8988T (cell line): ENCODE data around the gene DCAF6.
"Not testable (repeated sequence)": the region's sequence is repeated elsewhere in the genome, so short reads cannot be mapped to it uniquely, and the experiment has no call there.

ENCODE experiments used
- DNase-seq: peaks from one replicate; pipeline ENCODE4 v3.0.0; 2011

DCAF6 gene

DNA sequence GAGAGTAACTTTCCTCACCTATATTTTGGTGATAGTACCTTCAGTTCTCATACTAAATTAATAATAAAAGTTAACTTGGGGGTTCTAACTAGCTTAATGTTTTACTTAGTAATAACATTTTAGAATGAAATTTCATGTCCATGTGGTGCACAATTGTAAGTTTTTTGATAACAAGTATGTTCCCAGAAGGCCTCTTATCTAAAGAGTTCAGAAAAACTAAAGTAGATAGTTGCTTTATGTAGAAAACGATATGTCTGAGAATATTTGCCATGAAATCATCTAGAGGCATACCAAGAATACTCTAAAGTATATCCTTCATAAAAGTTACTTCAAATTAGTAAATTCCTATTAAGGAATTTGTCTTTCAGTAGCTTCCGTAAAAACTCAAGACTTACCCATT, 12.4 kb upstream of the DCAF6 start:
- DNase-seq, result no peak

DNA sequence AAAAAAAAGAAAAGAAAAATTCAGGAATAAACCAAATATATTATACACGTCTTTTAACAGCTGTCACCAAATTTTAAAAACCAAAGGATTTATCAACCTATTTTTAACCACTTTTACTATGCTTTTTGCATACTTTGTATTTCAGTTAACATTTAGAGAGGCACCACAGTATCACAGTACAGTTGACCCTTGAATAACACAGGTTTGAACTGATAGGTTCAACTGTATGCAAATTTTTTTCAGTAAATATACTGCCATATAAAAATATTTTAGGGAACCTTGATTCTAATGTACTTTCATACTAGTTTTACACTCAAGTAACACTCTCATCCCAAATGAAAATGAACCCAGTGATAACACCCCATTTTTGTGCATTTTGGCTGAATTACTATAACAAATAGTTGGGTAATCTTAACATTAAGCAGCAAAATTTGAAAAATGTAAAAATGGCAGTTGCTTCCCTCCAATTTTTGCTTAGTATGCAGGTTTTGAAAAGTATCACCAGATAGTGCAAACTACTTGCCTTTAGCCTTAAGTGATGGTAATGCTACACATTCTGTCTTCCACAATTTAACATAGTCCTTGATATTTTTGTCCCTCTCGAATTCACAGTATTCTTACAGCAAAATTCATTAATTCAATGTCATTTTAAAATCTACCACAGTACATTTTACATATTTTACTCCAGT, 11.8 kb upstream of the DCAF6 start:
- no peak for DNase-seq

- no peak for DNase-seq
Measured at GRCh38 chr1:167926486-167926997, 9.9 kb upstream of the DCAF6 start.

DNA sequence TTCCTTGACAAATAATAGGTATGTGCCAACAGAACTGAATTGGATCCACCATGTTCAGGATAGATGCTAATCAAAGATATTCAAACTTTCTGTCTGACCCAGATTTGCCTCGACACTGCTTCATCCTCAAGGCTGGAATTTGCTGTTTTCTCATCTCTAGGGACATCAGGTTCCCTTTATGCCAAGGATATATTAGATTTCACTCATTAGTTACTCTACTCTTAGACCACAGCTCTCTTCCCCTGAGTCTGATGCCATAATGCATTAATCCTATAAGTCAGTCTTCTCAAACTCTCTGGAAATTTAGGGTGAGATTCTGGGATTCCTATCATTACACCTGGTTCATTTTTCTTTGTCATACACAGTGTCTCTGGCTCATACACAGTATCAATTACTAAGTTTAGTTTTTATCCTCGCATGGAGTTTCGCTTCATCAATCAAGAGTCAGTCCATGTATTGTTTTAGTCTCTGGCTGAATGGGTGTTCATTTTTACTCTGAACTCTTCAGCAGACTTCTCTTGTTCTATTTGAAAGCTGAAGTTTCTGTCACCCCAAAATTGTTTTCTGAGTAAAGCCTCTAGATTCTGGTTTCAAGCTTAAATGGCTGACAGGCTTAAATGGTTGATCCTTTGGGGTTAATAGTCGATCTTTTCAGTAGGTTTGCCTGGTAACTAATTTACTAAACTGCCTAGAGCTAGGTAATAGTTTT, 9.3 kb upstream of the DCAF6 start:
- no peak for DNase-seq

- DNase-seq, result no peak
Measured at GRCh38 chr1:167928457-167928852, 8.0 kb upstream of the DCAF6 start.

DNA sequence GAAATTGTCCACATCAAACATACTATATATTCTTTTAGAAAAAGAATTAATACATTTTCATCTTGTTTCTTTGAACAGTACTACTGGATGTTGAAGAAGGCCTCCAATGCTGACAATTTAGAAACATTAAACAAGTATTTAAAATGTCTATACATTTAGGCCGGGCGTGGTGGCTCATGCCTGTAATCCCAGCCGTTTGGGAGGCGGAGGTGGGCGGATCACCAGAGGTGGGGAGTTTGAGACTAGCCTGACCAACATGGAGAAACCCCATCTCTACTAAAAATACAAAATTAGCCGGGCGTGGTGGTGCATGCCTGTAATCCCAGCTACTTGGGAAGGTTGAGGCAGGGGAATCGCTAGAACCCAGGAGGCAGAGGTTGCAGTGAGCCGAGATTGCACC, 7.6 kb upstream of the DCAF6 start:
- DNase-seq, result not testable (repeated sequence)

- DNase-seq, result no peak
Measured at GRCh38 chr1:167929725-167930124, 6.8 kb upstream of the DCAF6 start.

DNA sequence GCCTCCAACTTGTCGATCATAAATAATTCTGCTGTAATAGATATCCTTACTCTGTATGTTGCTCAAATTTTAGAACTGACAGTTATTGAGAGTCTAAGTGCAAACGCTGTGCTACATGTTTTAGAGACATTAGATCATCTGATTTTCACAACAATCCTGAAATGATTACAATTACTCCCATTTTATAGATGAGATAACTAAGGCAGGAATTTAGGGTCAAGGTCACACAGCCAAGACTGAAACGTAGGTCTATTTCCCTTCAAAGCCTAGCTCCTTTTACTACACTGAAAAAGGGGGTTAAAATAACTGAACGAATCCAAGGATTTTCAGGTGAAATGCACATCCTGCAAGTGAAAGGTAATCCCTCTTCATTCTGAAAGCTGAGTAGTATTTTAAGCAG, 2.7 kb upstream of the DCAF6 start:
- DNase-seq, result no peak

- no peak for DNase-seq
Measured at GRCh38 chr1:167934426-167935215, 1.9 kb upstream of the DCAF6 start.

GRCh38 chr1:167935216-167936067, 1.0 kb upstream of the DCAF6 start:
- DNase-seq, result peak; percentile 85

GRCh38 chr1:167936930-167937708, 636 bp downstream of the DCAF6 start, which contains the start of gene MPC2:
TSS of gene MPC2 (minus strand) at chr1:167937072. CDS start at chr1:167935841, 1,231 bp downstream.
- peak; percentile 21 for DNase-seq

DNA sequence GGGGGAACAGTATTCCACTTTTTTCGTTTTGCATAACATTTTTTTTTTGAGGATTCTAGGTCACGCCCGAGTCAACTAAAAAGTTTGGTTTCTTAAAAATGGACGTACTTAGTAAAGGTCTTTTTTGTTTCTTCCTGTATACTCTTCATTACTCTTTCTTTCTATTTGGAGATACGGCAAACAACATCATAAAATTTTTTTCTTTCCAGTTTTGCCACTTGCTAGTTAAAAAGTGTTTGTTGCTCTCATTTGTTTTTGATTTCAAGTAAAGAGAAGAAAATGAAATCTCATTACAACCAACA, 1.2 kb downstream of the DCAF6 start:
- no peak for DNase-seq

GRCh38 chr1:167938080-167938636, 1.7 kb downstream of the DCAF6 start:
- no peak for DNase-seq

- no peak for DNase-seq
Measured at GRCh38 chr1:167940264-167940663, 3.8 kb downstream of the DCAF6 start.

- DNase-seq, result no peak
Measured at GRCh38 chr1:167943541-167943940, 7.1 kb downstream of the DCAF6 start.

DNA sequence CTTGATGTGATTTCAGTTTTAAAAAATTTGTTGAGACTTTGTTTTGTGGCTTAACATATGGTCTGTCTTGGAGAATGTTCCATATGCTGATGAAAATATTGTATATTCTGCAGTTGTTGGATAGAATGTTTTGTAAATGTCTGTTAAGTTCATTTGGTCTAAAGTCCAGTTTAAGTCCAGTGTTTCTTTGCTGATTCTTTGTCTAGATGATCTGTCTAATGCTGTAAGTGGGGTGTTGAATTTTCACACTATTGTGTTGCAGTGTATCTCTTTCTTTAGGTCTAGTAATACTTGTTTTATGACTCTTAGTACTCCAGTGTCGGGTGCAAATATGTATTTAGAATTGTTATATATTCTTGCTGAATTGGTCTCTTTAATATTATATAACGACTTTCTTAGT, 11.2 kb downstream of the DCAF6 start:
- DNase-seq, result no peak

GRCh38 chr1:167949785-167950184, 13.3 kb downstream of the DCAF6 start:
- no peak for DNase-seq

DNA sequence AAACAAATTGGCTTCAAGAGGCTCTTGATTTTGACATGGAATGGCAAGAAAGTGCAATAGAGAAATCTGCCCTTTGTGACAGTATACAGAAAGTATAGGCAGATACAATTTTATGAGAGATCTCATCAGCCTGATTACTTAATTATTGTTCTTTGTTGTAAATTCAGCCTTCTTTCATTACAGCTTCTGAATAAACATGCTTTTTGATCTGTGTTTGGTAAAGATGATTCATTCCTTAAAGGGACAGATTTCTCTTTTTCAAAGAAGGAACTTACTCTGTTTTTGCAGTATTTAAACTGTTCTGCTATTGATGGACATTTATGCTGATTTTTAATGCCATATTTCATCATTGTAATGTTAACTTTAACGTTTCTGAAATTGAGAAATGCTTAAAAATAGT, 14.1 kb downstream of the DCAF6 start:
- DNase-seq, result no peak

- no peak for DNase-seq
Measured at GRCh38 chr1:167955915-167956314, 19.4 kb downstream of the DCAF6 start.

DNA sequence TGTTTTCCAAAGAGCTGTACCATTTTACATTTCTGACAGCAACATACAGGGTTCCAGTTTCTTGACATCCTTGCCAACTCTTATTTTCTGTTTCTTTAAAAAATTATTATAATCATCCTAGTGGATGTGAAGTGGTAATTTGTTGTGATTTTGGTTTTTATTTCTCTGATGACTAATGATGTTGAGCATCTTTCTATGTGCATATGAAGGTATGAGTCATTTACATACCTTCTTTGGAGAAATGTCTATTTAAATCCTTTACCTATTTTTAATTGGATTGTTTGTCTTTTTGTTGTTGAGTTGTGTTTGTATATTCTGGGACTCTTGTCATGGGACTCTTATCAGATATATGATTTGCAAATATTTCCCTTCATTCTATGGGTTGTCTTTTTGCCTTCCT, 21.2 kb downstream of the DCAF6 start:
- no peak for DNase-seq

GRCh38 chr1:167964646-167965045, 28.2 kb downstream of the DCAF6 start:
- DNase-seq, result no peak

GRCh38 chr1:167966050-167966449, 29.6 kb downstream of the DCAF6 start:
- no peak for DNase-seq
